Stimulated activated CD4-positive, alpha-beta T cell treated with anti-CD3 and anti-CD28 coated beads, Interleukin-1b, Interleukin-23, amount 100 ng/mL, for 48 hours (primary cell): Measurements from ENCODE around the gene ZC3H8.
"Not testable (repeated sequence)": the region's sequence is repeated elsewhere in the genome, so short reads cannot be mapped to it uniquely, and the experiment has no call there.

Source experiments
- DNase-seq: peaks from one replicate; pipeline ENCODE4 v3.0.0-alpha.2; 2020

ZC3H8 gene

DNA sequence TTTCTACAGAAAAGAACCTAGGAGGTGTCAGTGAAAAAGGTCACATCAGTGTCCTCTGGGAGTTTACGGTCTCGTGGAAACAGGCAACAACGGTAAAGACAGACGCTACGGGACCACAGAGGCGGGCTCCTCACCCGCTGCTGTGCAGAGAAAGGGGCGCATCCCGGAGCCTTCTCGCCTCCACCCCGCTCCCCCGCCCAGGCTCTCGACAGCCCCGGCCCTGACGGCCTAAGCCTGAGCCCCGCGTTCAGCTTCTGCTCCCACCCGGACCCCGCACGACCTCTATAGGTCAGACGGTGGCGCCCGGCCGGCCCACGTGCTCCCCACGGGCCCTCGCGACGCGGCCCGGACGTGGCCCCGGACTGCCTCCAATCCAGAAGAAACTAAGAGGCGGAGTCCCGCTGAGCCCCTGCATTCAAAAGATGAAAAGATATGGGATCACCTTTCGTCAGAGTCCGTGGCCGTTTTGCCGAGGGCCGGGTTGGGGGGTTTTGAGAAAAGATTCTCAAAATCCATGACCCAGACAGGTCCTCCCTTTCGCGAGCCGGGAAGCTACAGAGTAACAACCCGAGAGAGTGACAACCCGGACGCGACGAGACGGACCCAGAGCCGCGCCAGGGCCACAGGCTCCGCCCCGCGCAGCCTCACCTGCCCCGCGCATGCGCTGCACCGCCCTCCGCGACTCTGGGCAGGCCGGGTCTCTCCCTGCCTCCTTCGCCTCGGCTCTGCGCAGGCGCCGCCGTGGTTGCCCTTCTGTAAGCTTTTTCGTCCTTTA is at the start of gene ZC3H8:
ZC3H8 (minus strand) TSS at position 577 of the 775 bp plus-strand sequence; CDS start at position 516, 61 bp downstream.
- peak; percentile 96 for DNase-seq

DNA sequence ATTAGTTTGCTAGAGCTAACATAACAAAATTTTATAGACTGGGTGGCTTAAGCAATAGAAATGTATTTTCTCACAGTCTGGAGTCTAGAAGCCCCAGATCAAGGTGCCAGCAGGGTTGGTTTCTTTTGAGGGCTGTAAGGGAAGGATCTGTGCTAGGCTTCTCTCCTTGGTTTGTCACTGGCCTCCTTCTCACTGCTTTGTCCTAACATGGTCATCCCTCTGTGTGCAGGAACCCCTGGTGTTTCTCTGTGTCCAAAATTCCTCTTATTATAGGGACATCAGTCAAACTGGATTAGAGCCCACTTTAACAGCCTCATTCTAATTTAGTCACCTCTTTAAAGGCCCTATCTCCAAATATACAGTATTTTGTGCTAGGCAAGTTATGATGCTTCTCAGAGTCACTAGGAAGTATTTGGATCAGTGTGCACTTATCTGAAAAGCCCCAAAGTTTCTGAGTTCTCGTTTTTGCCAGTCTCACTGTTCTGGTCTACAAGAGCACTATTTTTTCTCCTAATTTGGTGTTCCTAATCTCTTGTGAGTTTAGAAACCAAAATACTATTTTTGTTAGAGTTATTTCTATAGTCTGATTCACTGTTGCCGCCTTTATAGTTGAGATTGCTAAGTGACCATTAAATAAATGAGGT is 49.6 kb upstream of the ZC3H8 start:
- DNase-seq = no peak

DNA sequence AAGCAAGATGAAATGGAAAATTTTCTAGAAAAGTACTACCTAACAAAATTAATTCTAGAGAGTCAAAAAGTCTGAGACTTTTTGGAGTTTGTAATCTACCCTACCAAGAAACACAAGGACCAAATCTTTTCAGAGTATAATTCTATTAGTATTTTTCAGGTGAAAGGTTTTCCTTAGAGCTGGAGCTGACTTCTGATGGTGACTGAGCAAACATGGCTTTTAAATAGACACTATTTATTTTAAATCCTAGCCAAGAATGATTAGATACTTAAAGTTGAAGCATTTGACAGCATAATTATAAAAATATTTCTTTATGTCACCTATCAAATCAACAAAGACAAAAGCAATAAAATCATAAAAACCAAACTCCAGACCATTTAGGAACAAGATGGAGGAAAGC is 47.1 kb upstream of the ZC3H8 start:
- no peak for DNase-seq

DNA sequence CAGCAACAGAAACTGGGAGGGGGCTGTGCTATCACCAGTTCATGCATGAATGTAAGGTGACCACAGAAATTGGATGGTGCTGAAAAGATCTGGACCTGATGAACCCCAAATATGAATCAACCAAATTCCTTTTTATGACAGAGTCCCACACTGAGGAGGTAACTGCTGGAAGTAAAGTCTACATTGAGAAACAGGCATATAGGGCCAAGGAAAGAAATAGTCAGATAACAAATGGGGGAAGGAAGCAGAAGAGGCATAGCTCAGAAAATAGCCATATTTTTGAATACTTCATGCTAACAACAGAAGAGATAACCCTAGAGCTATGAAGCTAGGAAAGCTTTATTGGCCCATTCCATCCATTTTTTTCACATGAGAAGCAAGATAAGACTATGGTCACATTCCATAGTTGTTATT is 46.3 kb upstream of the ZC3H8 start:
- no peak for DNase-seq

DNA sequence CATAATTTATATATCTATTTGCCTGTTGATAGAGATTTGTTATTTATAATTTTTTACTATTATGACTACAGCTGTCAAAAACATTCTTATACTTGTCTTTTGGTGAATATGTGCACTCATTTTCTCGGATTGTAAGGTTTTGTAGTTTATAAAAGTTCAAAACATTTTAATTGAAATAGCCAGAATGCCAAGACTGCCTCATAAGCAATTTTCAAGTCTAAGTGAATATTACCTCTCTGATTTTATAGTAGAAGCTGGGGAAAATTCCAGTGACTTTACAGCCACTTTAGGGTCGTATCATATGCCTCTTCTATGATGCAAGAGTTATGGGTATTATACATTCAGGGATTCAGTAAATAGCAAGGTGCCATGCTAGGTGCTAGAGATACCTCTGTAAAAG is 41.6 kb upstream of the ZC3H8 start:
- DNase-seq = no peak

DNA sequence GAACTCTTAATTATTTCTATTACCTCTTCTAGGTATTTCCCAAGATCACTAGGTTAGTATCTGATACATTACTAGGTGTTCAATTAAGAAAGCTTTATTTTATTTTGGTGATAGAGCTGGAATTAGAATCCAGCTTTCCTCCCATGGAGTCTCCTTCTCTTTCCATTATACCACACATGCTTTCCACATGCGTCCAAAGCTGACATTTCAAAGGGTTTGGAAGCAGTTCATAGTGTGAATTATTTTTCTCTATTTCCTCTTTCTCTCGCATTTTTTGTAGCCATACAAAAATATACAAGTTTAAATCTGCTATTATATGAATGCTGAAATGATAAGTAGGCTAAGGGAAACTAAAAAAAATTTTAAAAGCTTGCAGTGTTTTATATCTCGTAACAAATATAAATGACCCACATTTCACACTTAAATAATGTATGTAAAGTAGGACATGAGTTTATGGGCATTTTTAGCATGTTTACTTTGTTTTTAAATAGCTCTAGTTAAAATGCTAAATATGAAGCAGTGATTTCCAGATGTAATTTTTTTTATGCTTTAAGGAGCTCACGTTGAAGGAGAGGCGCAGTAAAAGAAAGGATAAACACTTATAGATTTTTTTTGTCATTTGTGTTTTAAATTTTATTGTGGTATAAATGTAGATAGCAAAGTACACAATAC is 40.7 kb upstream of the ZC3H8 start:
- no peak for DNase-seq

DNA sequence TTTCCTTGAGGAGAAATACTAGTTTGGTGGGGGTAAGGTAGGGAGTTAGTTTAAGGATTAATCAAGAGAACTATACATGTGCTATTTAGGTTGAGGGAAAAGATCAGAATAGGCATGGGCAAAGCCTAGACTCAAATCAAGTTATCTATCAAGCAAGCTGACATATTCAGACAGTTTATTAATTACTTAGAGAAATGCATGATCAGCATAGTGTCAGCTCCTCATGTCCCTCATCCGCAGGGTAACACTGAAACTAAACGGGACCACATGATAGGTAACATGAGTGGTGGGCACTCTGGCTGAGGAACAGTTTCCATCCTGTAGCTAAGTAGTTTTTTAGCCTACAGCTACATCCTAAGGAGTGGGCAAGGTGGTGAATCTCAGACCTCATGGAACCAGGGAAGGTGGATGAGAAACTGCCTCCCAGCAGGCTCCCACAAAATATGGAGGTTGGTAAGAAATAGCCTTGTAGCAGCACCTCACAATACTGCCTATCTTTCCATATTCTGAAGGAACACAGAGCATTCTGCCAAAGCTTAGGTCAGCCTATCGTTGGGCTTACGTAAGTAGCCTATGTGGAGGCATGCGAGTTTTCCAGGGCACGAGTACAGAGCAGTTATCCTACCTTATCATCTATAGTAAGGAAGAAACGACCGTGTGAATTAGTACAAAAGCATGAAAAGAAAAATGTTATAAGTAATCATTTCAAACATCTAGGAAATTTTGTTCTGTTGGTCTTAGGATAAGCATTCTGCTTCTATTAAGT is 39.0 kb upstream of the ZC3H8 start:
- no peak for DNase-seq

DNA sequence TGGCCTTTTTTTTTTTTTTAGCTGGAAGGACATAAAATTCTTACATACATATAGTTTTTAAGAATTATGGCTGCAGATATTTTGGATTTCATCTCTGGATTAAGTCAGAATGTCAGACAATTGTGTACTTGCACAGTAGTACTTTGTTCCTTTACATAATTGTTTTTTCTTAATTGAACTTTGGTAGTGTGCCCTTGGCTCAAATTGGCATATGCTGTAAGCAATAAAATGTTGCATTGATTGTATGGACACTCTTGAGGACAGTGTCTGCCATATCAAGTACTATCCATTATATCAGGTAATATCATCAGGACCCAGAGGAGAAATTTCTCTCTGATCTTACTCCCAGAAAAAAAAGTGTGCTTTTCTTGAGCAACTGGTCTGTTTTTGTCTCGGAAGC is 35.8 kb upstream of the ZC3H8 start:
- no peak for DNase-seq

DNA sequence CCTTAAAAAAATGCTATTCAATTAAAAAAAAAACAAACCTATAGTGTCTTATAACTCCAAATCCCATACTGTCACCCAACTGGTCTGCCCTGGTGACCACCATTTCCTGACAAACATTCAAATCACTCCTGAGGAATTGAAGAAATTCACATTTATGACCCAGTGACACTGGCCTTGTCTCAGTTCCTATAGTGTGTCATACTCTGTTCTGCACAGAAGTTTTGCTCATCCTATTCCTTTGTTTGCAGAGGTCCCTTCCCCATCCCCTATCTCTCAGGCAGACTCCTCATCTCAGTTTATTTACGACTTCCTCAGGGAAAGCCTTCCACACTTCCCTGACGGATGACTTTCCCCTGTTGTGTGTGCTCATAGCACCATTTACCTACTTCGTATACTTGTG is 35.2 kb upstream of the ZC3H8 start:
- DNase-seq = no peak

DNA sequence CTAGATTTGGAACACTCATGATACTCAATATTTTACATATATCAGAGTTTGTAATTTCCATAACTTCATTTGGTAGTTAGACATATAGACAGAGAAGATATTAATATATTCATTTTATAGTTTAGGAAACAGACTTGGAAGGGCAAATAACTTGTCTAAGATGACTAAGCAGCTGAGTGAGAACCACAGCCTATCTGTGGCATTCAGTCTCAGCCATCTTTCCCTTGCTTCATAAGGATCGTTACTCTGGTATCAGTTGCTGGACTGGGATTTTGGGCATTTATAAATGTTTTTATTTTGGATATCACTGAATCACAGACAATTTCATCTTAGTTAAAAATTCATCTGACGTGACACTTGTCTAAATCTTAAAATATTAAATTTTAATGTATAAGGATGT is 28.7 kb upstream of the ZC3H8 start:
- not testable (repeated sequence) for DNase-seq

DNA sequence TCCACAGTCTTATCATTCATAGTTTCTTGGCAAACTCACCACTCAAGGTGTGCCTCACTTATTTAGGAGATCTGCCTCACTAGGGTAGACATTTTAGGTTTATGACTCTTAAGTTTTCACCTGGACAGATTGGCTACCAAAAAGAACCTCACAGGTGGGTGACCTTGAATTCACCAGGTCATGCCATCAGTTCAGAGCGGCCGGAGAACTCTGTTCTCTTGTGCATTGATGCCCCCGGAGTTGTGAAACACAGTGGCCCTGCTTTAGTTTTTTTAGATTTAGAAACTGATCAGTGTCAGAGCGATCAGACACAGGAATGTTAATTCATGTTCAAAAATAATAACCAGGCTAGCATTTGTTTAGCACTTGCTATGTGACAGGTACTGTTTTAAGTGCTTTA is 27.2 kb upstream of the ZC3H8 start:
- DNase-seq = not testable (repeated sequence)

DNA sequence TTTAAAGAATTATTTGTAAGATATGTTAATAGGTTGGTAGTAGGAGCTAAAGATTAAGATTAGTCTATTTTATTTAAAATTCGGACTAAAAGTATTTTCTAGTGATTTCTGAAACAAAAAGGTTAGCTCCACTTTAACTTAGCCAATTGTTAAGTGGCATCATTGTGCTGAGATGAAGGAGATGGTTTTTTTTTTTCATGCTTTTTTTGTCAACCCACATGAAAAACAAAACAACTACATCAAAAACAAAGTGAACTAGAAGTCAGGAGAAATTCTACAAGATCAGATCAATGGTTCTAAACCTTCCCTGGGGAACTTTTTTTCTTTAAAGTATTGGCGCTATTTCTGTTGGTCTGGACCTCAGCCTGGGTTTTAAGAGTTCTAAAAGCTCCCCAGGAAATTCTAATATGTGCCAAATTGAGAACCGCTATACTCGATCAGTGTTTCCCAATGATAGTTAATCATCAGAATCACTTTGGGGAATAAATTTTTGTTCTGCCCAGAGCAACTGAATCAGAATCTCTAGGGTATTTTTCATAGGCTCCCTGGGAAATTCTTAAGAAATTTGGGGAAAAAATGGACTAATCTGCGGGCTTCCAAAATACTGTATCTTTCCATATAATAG is 22.9 kb upstream of the ZC3H8 start:
- no peak for DNase-seq

DNA sequence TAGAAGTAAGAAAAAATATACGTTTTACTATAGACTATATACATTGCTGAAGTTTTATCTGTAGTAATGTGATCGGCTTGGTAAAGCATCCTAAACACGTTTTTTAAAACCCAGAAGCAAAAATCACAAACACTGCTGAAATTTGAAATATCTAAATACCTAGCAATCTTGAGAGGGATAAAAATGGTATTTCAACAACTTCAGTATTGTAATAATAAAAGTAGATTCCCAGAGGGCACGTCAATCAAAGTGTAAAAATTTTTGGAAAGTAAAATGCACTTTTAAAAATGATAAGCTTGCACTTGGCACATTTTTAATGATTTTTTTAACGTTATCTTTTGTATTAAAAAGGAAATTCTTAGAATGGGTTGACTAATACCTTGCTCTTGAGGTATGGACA is 22.1 kb upstream of the ZC3H8 start:
- DNase-seq = no peak

DNA sequence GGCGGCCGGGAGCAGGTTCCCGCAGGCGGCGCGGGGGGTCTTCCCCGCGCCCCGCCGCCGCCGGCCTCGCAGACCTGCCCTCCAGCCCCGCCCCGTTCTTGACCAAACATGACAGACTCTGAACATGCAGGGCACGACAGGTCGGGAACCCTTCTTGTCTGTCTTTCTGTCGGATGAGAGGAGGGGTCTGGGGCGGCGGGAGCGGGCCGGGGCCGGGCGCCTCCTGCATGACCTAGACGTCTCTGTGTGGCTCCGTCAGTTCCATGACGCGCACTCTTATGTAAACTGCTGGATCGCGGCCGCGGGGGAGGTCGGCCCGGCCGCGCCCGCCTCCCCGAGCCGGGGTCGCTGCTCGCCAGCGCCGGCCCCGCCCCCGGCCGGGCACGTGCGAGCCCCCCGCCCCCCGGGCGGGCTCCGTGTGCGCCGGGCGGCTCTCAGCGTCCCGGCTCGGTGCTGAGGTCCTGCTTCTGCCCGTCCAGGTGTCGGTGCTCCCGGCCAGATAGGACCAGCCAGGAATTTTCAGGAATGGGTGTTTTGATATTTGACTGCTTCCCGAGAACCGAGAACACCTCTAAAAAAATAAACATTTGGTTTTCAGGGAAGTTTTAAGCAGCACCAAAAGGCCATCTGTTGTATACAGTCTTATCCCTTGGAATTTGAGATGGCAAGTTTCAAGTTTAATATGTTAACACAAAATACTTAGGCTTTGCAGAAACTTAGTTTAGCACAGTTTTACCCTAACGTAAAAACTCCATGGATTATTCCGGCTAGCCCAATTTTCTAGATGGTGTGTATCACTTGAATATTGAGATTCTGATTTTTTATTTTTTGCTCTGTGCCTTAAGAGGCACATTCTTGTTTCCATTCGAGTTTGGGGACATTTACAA is 21.3 kb upstream of the ZC3H8 start:
- DNase-seq = peak; percentile 78

DNA sequence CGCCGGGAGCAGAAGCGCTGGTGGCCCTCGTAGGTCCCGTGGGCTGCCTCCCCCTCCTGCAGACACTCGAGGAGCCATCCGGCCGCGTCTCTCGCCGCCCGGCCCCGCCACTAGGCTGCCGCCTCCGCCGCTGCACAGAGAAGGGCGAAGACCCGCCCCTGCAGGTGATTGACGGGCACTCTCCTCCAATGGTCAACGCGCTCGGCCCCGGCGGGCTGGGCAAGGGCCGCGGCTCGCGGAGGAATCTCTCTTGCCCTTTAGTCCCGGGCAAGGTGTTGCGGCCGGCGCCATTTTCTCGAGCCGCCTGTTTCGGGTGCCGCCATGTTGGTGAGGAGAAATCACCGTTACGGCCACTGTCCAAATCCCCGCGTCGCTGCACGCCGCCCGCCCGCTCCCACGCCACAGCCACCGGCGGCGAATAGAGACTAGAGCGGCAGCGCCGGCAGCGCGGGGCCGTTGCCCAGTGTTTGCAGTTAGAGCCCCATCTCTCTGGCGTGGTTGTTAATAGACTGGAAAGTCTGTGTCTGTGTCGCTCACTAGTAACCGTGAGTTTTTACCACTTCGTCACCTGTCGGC is 20.6 kb upstream of the ZC3H8 start, which contains the start of gene ZC3H6:
ZC3H6 (plus strand) TSS at position 287 of the 576 bp plus-strand sequence. CDS start 398 bp downstream, outside the sequence.
- peak; percentile 99 for DNase-seq

DNA sequence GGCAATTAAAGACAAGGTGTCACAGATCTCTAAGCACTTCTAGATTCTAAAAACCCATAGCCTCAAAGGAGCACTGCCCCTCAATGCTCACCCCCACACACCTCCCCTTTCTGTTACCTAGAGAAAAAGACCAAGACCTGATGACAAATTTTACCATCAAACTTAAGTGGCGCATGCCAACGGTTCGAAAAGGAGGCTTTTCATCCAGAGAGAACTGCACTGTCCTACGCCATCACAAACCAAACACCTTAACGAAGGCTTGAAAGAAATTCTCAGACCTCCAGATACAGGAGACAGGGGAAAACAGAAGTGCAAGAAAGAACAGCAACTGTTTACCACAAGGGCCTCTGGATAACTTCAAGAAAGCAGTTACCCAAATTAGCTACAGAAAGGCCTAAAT is 18.5 kb upstream of the ZC3H8 start:
- no peak for DNase-seq

DNA sequence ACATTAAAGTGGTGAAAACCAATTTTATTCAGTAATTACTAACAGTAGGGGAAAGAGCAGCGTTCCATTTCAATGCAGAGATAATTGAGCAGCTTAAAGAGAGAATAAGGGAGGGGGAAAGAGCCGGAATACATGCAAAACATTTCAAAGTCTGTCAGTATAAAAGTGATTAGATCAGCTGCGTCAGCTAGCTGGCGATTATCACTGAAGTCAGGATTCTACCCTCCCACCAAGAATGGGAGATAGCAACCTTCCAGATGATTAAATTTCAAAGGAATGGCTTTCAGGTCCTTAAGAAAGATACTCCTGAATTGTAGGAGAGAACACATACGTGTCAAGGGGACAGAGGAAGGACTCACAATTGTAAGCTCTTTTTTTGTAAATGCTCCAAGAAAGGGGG is 17.8 kb upstream of the ZC3H8 start:
- no peak for DNase-seq

DNA sequence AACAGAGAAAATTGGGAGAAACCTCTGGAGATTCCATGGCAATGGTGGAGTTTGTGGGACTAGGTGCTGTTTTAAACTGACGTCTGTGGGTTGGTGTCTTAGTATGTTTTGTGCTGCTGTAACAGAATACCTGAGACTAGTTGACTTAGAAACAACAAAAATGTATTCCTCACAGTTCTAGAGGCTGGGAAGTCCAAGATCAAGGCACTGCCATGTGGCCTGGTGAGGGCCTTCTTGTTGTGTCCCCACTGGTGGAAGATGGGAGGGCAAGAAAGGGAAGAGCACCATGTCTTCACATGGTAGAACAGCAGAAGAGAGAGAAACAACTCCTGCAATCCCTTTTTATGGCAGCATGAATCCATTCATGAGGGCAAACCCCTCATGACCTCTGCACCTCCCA is 13.7 kb upstream of the ZC3H8 start:
- no peak for DNase-seq

DNA sequence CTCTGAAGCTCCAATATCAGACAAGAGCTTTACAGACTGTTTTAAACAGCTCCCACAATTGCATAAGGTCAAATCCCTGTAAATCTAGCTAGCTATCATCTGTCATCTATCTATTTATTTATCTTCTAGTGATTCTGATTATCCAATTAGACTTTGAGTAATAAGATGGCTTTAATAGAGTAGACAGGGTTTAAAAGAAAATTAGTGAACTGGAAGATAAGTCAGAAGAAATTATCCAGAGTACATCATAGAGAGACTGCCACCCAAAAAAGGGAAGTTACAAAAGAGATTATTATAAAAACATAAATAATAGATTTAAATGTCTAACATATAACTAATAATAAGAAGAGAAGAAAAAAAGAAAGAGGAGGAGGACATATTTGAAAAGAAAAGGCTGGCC is 8.0 kb upstream of the ZC3H8 start:
- no peak for DNase-seq

DNA sequence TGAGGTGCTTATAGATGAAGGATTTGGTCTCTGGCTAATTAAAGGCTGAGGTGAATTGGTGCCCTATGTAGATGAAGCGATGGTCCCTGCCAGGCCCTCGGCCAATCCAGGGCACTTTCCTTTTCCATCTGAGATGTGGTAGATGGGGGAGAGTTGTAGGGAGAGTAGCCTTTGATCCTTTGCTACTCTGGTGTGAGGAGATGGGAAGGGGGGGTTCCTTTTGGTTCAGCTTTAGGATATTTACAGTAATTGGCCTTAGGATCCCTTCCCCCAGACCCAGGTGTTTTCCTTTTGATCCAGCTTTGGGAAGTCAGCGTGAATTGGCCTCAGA is 5.4 kb upstream of the ZC3H8 start:
- DNase-seq = no peak

DNA sequence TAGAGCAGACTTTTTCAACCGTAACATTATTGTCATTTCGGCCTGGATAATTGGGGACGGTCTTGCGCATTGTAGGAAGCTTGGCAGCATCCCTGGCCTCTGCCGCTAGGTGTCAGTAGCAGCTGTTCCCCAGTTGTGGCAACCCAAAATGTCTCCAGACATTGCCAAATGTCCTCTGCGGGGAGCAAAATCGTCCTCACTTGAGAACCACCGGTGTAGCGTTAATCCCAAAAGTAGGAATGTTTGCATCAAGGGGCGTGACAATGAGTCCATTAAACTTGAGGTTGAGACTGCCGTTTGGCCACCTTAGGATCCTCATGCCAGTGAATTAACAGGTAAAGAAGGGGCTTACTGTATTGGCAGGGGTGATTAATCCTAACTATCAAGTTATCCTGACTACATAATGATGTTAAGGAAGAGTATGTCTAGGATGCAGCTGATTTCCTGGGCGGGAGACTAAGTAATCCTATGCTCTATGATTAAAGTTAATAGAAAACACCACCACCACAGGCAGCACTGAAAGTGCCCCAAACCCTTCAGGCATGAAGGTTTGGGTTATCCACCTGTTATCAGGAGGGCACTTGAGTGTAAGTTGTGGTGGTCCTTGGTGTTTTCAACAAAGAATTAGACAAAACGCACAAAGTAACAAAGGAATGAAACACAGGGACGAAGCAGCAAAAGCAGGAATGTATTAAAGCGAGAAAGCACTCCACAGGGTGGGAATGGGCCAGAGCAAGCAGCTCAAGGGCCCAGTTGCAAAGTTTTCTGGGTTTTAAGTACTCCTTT is 4.9 kb upstream of the ZC3H8 start:
- peak; percentile 82 for DNase-seq
